SK-N-SH (cell line): Measurements from ENCODE around the gene NDUFA12. TPM values are rescaled to one million over a fixed set of nuclear protein-coding genes. Genes with fewer than 3 reads are reported as not detected.

ENCODE experiments used
- CTCF ChIA-PET: fragments of 300-600, 350-600 bp; formaldehyde crosslinking; extraction: SDS; loops from one replicate; lab custom pipeline; 2021; lab: Yijun Ruan, JAX
- POLR2A ChIA-PET: fragments of 350-600 bp; sonication (Branson Sonifier 250); formaldehyde crosslinking; extraction: SDS; loops from one replicate; lab custom pipeline; 2020; ENCODE audit warnings: antibody characterized with exemption, inconsistent platforms; lab: Yijun Ruan, JAX
- DNase-seq: peaks from one replicate; pipeline ENCODE4 v3.0.0; 2012
- H2AFZ ChIP-seq: fragments of 200-600 bp; sonication (generic); 2 replicates; pipeline ENCODE4 v1.8.1; 2016; ENCODE audit warnings: antibody characterized with exemption, mild to moderate bottlenecking, low read depth
- H3F3A ChIP-seq: fragments of 200-600 bp; sonication (generic); replicated peaks from 2 replicates; pipeline ENCODE3; 2016; ENCODE audit warnings: antibody characterized with exemption, mild to moderate bottlenecking; ENCODE audit not compliant: insufficient read depth
- H3K27ac ChIP-seq, 2 experiments: fragments of 200-500 bp in 1 of 2; fragments of 200-600 bp in 1 of 2; sonication (Bioruptor generic) in 1 of 2; sonication (generic), shearing (Covaris generic) in 1 of 2; 2 replicates each; pipeline versions ENCODE4 v1.5.1 to v1.6.1; 2014 to 2016; ENCODE audit warnings: low read depth in 2 of 2, inconsistent platforms in 1 of 2, low read length in 1 of 2, mild to moderate bottlenecking in 1 of 2, mixed read lengths in 1 of 2
- H3K27me3 ChIP-seq: fragments of 200-600 bp; sonication (generic), shearing (Covaris generic); 2 replicates; pipeline ENCODE4 v1.6.1; 2016; ENCODE audit warnings: mixed run types; ENCODE audit not compliant: insufficient read depth
- H3K36me3 ChIP-seq, 2 experiments: fragments of 200-500 bp in 1 of 2; fragments of 200-600 bp in 1 of 2; sonication (Bioruptor generic) in 1 of 2; sonication (generic) in 1 of 2; replicated peaks in 1 of 2; 2 replicates each; pipeline versions ENCODE3 to v1.5.1; 2014 to 2016; ENCODE audit warnings: low read length in 1 of 2, mild to moderate bottlenecking in 1 of 2; ENCODE audit not compliant: insufficient read depth in 2 of 2, control insufficient read depth in 1 of 2
- H3K4me1 ChIP-seq, 2 experiments: fragments of 200-500 bp in 1 of 2; fragments of 200-600 bp in 1 of 2; sonication (Bioruptor generic) in 1 of 2; sonication (generic), shearing (Covaris generic) in 1 of 2; 2 replicates each; pipeline versions ENCODE4 v1.5.1 to v1.6.1; 2014 to 2016; ENCODE audit warnings: low read depth in 1 of 2, low read length in 1 of 2, mixed run types in 1 of 2; ENCODE audit not compliant: insufficient read depth in 2 of 2, control insufficient read depth in 1 of 2
- H3K4me2 ChIP-seq: fragments of 200-600 bp; sonication (generic), shearing (Covaris generic); 2 replicates; pipeline ENCODE4 v1.6.1; 2017; ENCODE audit warnings: mixed run types
- H3K4me3 ChIP-seq, 2 experiments: fragments of 200-500 bp in 1 of 2; fragments of 200-600 bp in 1 of 2; sonication (Bioruptor generic) in 1 of 2; sonication (generic), shearing (Covaris generic) in 1 of 2; 2 replicates each; pipeline versions ENCODE4 v1.5.1 to v1.8.1; 2014 to 2016; ENCODE audit warnings: low read depth in 2 of 2, inconsistent platforms in 1 of 2, low read length in 1 of 2, mild to moderate bottlenecking in 1 of 2, mixed read lengths in 1 of 2, moderate library complexity in 1 of 2
- H3K79me2 ChIP-seq: fragments of 200-600 bp; sonication (generic); 2 replicates; pipeline ENCODE4 v1.8.1; 2017; ENCODE audit warnings: mild to moderate bottlenecking; ENCODE audit not compliant: insufficient read depth
- H3K9ac ChIP-seq: fragments of 200-600 bp; sonication (generic); 2 replicates; pipeline ENCODE4 v1.6.1; 2017; ENCODE audit warnings: mixed run types
- H3K9me2 ChIP-seq: fragments of 200-600 bp; sonication (generic); 2 replicates; pipeline ENCODE4 v1.6.1; 2017; ENCODE audit warnings: mixed run types
- H3K9me3 ChIP-seq: fragments of 200-600 bp; sonication (generic); 2 replicates; pipeline ENCODE4 v1.6.1; 2017; ENCODE audit warnings: mixed run types, mild to moderate bottlenecking, moderate library complexity
- H4K20me1 ChIP-seq: fragments of 200-600 bp; sonication (generic); 2 replicates; pipeline ENCODE4 v1.6.1; 2017; ENCODE audit warnings: mild to moderate bottlenecking, mixed run types; ENCODE audit not compliant: insufficient read depth
- ELF1 ChIP-seq: IDR thresholded peaks from 2 replicates; pipeline ENCODE4 v1.4.0; 2012
- FOSL2 ChIP-seq: IDR thresholded peaks from 2 replicates; pipeline ENCODE4 v1.4.0; 2012; ENCODE audit warnings: low read depth, mild to moderate bottlenecking, moderate library complexity, borderline replicate concordance
- FOXJ3 ChIP-seq: sonication (generic); formaldehyde crosslinking; IDR thresholded peaks from 2 replicates; pipeline ENCODE4 v1.5.1; 2020; ENCODE audit warnings: mild to moderate bottlenecking, missing genetic modification reagents
- GATA2 ChIP-seq: sonication (generic); formaldehyde crosslinking; IDR thresholded peaks from 2 replicates; pipeline ENCODE4 v1.5.0; 2020; ENCODE audit warnings: mild to moderate bottlenecking, missing genetic modification reagents
- JUND ChIP-seq: IDR thresholded peaks from 2 replicates; pipeline ENCODE4 v1.4.0; 2012
- NRF1 ChIP-seq: IDR thresholded peaks from 2 replicates; pipeline ENCODE4 v1.6.1; 2012; ENCODE audit warnings: low read depth, mild to moderate bottlenecking, low read length
- RAD21 ChIP-seq: IDR thresholded peaks from 2 replicates; pipeline ENCODE4 v1.6.1; 2012; ENCODE audit warnings: mild to moderate bottlenecking, low read length
- RCOR1 ChIP-seq: fragments of 150-350 bp; IDR thresholded peaks from 2 replicates; pipeline ENCODE4 v1.6.1; 2017; ENCODE audit warnings: antibody characterized with exemption, low read length
- RFX5 ChIP-seq: IDR thresholded peaks from 2 replicates; pipeline ENCODE4 v1.6.1; 2012; ENCODE audit warnings: mild to moderate bottlenecking, improper control_type of control experiment, low read length
- RXRA ChIP-seq: IDR thresholded peaks from 2 replicates; pipeline ENCODE4 v1.4.0; 2012; ENCODE audit warnings: low read depth, mild to moderate bottlenecking, borderline replicate concordance
- TCF12 ChIP-seq: IDR thresholded peaks from 2 replicates; pipeline ENCODE4 v1.4.0; 2012
- WGBS: methylation state at CpG from one replicate; pipeline ENCODE4 v1.1.6; 2017; ENCODE audit warnings: low lambda C conversion rate; 5-methylcytosine and 5-hydroxymethylcytosine counted together
- polyA plus RNA-seq, 3 experiments: library from polyadenylated mRNA; depleted of rRNA; stranded (reverse); fragments of >200 nt; gene quantifications; 2 replicates each; pipeline ENCODE4 v1.2.3, GENCODE V29; 2012
- TF ChIP-seq, protein P1 (sequence below): IDR thresholded peaks from 2 replicates; pipeline ENCODE4; 2012
- TF ChIP-seq, protein P2 (sequence below): fragments of 200-600 bp; sonication (generic); IDR thresholded peaks from 2 replicates; pipeline ENCODE4 v1.6.1; 2017; ENCODE audit warnings: antibody characterized with exemption, mild to moderate bottlenecking, moderate library complexity
- TF ChIP-seq, protein P3 (sequence below): IDR thresholded peaks from 2 replicates; pipeline ENCODE4 v1.6.1; 2012; ENCODE audit warnings: mild to moderate bottlenecking, low read depth, low read length, moderate library complexity
- TF ChIP-seq, protein P4 (sequence below): IDR thresholded peaks from 2 replicates; pipeline ENCODE4 v1.4.0; 2012; ENCODE audit warnings: low read depth, borderline replicate concordance

NDUFA12 gene
- polyA plus RNA-seq, 1 of the 3 experiments (the other 2 are of a cell fraction) = 106 TPM

GRCh38 chr12:94997061-94997460, 6.4 kb downstream of the NDUFA12 start:
- ChIA-PET POLR2A (no interaction called here), CTCF (no interaction called here)
- Histone ChIP-seq H3K79me2 (peaks cover 56% of the 10 kb centered on the region), H2AFZ (no peak overlapping the region), H3K9me2 (no peaks in the 10 kb centered on the region), H3K9ac (no peak overlapping the region), H3F3A (peaks cover 11% of the 10 kb centered on the region), H3K9me3 (no peaks in the 10 kb centered on the region), H3K4me1 (no peaks in the 10 kb centered on the region), H4K20me1 (no peaks in the 10 kb centered on the region), H3K4me3 (no peak overlapping the region), H3K27ac (no peak overlapping the region), H3K36me3 (peaks cover 8 to 31% of the 10 kb centered on the region in 2 experiments), H3K4me2 (no peak overlapping the region), H3K27me3 (no peaks in the 10 kb centered on the region)
- 96% methylated on average over 6 of the region's 6 CpGs for WGBS
- TF ChIP-seq, protein P1, sequence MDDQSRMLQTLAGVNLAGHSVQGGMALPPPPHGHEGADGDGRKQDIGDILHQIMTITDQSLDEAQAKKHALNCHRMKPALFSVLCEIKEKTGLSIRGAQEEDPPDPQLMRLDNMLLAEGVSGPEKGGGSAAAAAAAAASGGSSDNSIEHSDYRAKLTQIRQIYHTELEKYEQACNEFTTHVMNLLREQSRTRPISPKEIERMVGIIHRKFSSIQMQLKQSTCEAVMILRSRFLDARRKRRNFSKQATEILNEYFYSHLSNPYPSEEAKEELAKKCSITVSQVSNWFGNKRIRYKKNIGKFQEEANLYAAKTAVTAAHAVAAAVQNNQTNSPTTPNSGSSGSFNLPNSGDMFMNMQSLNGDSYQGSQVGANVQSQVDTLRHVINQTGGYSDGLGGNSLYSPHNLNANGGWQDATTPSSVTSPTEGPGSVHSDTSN = no peak
- TF ChIP-seq RFX5 (no peak), JUND (no peak), RCOR1 (no peak), RAD21 (no peak), GATA2 (CRISPR knock-in tag) (no peak), FOXJ3 (CRISPR knock-in tag) (no peak), TCF12 (no peak)
- TF ChIP-seq, protein P2, sequence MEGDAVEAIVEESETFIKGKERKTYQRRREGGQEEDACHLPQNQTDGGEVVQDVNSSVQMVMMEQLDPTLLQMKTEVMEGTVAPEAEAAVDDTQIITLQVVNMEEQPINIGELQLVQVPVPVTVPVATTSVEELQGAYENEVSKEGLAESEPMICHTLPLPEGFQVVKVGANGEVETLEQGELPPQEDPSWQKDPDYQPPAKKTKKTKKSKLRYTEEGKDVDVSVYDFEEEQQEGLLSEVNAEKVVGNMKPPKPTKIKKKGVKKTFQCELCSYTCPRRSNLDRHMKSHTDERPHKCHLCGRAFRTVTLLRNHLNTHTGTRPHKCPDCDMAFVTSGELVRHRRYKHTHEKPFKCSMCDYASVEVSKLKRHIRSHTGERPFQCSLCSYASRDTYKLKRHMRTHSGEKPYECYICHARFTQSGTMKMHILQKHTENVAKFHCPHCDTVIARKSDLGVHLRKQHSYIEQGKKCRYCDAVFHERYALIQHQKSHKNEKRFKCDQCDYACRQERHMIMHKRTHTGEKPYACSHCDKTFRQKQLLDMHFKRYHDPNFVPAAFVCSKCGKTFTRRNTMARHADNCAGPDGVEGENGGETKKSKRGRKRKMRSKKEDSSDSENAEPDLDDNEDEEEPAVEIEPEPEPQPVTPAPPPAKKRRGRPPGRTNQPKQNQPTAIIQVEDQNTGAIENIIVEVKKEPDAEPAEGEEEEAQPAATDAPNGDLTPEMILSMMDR = no peak
- no peak for DNase-seq

- Histone ChIP-seq H3K9ac (no peak overlapping the region), H3K4me3 (no peak overlapping the region), H2AFZ (no peak overlapping the region), H3K9me2 (no peaks in the 10 kb centered on the region), H3K36me3 (peaks cover 11 to 25% of the 10 kb centered on the region in 2 experiments), H4K20me1 (peaks cover 2% of the 10 kb centered on the region; the same call in 1 of the 2 replicates), H3K4me2 (no peak overlapping the region), H3K27me3 (no peaks in the 10 kb centered on the region), H3K4me1 (no peaks in the 10 kb centered on the region), H3K79me2 (peaks cover 37% of the 10 kb centered on the region), H3K27ac (no peak overlapping the region), H3F3A (peaks cover 7% of the 10 kb centered on the region), H3K9me3 (no peaks in the 10 kb centered on the region)
- 59% methylated on average over 2 of the region's 2 CpGs for WGBS
- POLR2A ChIA-PET = interaction anchor here (0.9 kb wide), 1 partner anchor 9 kb away, joined by 3 read pairs; the partner anchor contains the start of gene NDUFA12
- CTCF ChIA-PET = interaction anchor here (1.4 kb wide), 1 partner anchor 23 kb away, joined by 5 read pairs; no protein-coding TSS in a partner anchor
- no peak for DNase-seq
- TF ChIP-seq, protein P3, sequence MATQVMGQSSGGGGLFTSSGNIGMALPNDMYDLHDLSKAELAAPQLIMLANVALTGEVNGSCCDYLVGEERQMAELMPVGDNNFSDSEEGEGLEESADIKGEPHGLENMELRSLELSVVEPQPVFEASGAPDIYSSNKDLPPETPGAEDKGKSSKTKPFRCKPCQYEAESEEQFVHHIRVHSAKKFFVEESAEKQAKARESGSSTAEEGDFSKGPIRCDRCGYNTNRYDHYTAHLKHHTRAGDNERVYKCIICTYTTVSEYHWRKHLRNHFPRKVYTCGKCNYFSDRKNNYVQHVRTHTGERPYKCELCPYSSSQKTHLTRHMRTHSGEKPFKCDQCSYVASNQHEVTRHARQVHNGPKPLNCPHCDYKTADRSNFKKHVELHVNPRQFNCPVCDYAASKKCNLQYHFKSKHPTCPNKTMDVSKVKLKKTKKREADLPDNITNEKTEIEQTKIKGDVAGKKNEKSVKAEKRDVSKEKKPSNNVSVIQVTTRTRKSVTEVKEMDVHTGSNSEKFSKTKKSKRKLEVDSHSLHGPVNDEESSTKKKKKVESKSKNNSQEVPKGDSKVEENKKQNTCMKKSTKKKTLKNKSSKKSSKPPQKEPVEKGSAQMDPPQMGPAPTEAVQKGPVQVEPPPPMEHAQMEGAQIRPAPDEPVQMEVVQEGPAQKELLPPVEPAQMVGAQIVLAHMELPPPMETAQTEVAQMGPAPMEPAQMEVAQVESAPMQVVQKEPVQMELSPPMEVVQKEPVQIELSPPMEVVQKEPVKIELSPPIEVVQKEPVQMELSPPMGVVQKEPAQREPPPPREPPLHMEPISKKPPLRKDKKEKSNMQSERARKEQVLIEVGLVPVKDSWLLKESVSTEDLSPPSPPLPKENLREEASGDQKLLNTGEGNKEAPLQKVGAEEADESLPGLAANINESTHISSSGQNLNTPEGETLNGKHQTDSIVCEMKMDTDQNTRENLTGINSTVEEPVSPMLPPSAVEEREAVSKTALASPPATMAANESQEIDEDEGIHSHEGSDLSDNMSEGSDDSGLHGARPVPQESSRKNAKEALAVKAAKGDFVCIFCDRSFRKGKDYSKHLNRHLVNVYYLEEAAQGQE = no peak
- no peak for TF ChIP-seq JUND
- TF ChIP-seq, protein P2 = no peak
- no peak for TF ChIP-seq RXRA
- no peak for TF ChIP-seq NRF1
- TF ChIP-seq, protein P4, sequence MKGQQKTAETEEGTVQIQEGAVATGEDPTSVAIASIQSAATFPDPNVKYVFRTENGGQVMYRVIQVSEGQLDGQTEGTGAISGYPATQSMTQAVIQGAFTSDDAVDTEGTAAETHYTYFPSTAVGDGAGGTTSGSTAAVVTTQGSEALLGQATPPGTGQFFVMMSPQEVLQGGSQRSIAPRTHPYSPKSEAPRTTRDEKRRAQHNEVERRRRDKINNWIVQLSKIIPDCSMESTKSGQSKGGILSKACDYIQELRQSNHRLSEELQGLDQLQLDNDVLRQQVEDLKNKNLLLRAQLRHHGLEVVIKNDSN = no peak
- no peak for TF ChIP-seq GATA2 (CRISPR knock-in tag)
- TF ChIP-seq FOSL2 = peak; percentile 36; the same call in 1 of the 2 replicates
- TF ChIP-seq ELF1 = no peak
These were observed 9.2 kb downstream of the NDUFA12 start for GRCh38 chr12:94994312-94994711.
